ENCODE data around the gene MTG2. TPM values are rescaled to one million over a fixed set of nuclear protein-coding genes. Genes with fewer than 3 reads are reported as not detected.

The MTG2 gene
- total and polyA plus RNA-seq, 2 of the 13 experiments (the other 11 are each of a cell fraction or from before 2014, with no cell fraction given): 20.4 to 37.8 TPM

GRCh38 chr20:62219992-62220665 lies 37.3 kb downstream of the MTG2 start, which contains the start of gene HRH3 (continued):
- no peak for TF ChIP-seq TCF7 (IDR thresholded peaks at IDR 0.05; ENCODE audit: low read depth)
- TF ChIP-seq SSRP1 (CRISPR knock-in tag; IDR thresholded peaks at IDR 0.05): no peak
- no peak for TF ChIP-seq ZFP1 (CRISPR knock-in tag; IDR thresholded peaks at IDR 0.05)
- peak; percentile 73; the same call in 1 of the 2 replicates for TF ChIP-seq TFDP1 (CRISPR knock-in tag; IDR thresholded peaks at IDR 0.05; ENCODE audit: borderline replicate concordance)
- TF ChIP-seq U2AF2 (IDR thresholded peaks at IDR 0.05; ENCODE audit: low read depth, low read length): no peak
- peak; percentile 93 for TF ChIP-seq ZNF607 (CRISPR knock-in tag; IDR thresholded peaks at IDR 0.05; ENCODE audit: borderline replicate concordance)
- TF ChIP-seq TRIM24 (CRISPR knock-in tag; IDR thresholded peaks at IDR 0.05): no peak
- no peak for TF ChIP-seq ZKSCAN1 (IDR thresholded peaks at IDR 0.05; ENCODE audit: low read length)
- TF ChIP-seq BRD4 (CRISPR knock-in tag; IDR thresholded peaks at IDR 0.05): no peak
- peak; percentile 83 for TF ChIP-seq KDM5B (CRISPR knock-in tag; IDR thresholded peaks at IDR 0.05; ENCODE audit: borderline replicate concordance)
- 0 out of 2 replicates have a peak, but pooled peaks have one; percentile 88 for TF ChIP-seq PRDM4 (CRISPR knock-in tag; IDR thresholded peaks at IDR 0.05; ENCODE audit: borderline replicate concordance)
- peak; percentile 67; the same call in 1 of the 2 replicates for TF ChIP-seq THAP7 (CRISPR knock-in tag; IDR thresholded peaks at IDR 0.05)
- TF ChIP-seq PLSCR1 (CRISPR knock-in tag; IDR thresholded peaks at IDR 0.05; ENCODE audit: borderline replicate concordance): no peak
- no peak for TF ChIP-seq ZNF737 (CRISPR knock-in tag; IDR thresholded peaks at IDR 0.05; ENCODE audit: borderline replicate concordance)
- no peak; the same call in 1 of the 2 replicates for TF ChIP-seq ZNF224 (CRISPR knock-in tag; IDR thresholded peaks at IDR 0.05)
- 0 out of 2 replicates have a peak, but pooled peaks have one; percentile 57 for TF ChIP-seq MYNN (CRISPR knock-in tag; IDR thresholded peaks at IDR 0.05; ENCODE audit: low read depth)
- TF ChIP-seq ZMAT5 (CRISPR knock-in tag; IDR thresholded peaks at IDR 0.05; ENCODE audit: borderline replicate concordance, low read depth): no peak
- no peak for TF ChIP-seq HDAC2 (CRISPR knock-in tag; IDR thresholded peaks at IDR 0.05)
- no peak for TF ChIP-seq ZNF512 (CRISPR knock-in tag; IDR thresholded peaks at IDR 0.05)
- no peak for TF ChIP-seq ZNF24 (IDR thresholded peaks at IDR 0.05)
- TF ChIP-seq ARID3A (IDR thresholded peaks at IDR 0.05; ENCODE audit: low read depth, low read length): no peak

All from HepG2 (cell line).